SHP77 treated with DMSO at 0.1 percent for 48 hours (cell line): ENCODE results near the gene SNCA.

Source experiments
- DNase-seq: peaks from one replicate; lab custom pipeline; 2025; lab: John Stamatoyannopoulos, UW

Gene SNCA

DNA sequence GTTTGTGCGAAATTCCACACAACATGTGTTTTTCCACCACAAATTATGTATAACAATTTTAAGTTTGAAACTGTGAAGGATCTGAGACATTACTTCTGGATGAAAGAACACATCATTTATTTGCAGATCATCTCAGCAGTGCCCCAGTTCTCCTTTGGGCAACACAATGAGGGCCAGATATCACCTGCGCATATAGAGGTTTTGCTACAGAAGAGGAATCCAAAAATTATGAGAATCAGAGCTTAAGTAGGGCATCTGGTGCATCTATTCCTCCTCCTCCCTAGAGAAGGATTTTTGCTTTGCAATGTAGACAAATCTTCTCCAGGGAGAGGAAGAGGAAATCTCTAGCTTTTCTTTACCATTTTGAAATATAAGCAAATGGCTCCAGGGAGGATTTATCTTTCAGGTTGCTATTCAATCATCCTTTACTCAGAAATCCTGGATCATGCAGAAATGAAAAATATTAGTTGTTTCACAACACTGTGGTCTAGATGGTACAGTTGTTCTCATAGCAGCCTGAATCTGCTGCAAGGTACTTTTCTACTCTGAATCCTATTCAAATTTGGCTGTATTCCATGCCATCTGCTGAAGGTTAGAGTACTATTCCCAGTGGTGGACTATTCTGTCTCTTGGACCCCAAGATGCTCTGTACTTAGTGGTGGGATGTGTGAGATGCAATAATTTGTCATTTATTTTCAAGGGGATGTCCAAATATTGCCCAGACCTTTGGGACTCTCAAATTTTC lies 132.1 kb downstream of the SNCA start:
- DNase-seq: no peak

DNA sequence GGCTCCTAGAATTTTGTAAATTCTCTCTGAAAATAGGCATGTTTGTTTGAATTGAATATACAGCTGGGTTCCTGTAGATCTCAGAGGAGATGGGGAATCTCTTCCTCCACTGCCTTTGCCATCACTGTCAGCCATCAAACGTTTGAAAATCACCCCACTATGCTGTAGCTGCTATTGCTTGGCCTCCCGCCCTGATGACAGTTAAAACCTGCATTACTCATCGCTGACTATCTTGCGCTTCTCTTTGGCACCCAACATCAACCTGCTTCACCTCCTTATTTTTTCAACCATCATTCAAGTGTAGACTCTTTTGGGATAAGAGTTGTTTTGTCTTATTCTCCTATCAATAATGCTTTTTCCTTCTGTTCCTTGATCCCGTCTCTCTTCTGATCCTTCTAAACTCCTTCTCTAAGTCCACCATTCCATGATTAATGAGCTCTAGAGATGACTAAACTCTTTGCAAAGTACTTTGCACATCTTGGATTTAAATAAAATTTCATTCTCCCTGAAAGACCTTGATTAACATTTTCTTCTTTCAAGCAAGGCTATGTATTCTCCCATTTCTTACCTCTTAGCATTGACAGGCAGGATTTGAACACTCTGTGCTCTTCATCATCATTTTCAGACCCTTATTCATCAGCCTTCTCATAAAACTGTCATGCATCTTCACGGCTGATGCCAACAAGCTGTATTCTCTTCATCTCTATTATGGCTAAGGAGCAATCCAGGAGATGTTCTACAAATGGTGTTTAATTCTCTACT lies 133.0 kb downstream of the SNCA start:
- no peak for DNase-seq

DNA sequence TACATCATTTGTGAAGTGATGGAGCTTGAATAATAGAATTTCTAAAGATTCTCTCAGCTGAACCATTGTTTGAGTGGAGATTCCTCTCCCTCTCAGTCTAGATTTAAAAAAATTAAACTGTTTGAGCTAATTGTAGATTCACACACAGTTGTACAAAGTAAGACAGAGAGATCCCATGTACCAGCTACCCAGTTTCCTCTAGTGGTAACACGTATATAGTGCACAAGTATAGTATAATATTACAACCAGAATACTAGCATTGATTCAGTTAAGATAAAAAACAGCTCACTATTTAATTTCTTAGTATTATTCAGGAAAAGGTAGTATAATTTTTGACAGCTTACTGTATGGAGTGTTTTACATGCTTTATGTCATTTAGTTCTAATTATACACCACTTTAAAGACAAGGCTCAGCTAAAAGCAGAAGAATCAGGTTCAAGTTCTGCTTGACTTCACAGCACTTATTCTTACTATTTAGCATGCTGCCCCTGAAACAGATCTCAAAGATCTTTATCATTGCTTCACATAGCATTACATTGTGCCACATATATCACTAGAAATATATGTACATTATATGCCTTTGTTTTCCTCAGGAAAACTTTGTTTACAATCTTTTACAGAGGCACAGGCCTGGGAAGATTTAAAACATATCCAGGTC lies 136.1 kb downstream of the SNCA start:
- no peak for DNase-seq

DNA sequence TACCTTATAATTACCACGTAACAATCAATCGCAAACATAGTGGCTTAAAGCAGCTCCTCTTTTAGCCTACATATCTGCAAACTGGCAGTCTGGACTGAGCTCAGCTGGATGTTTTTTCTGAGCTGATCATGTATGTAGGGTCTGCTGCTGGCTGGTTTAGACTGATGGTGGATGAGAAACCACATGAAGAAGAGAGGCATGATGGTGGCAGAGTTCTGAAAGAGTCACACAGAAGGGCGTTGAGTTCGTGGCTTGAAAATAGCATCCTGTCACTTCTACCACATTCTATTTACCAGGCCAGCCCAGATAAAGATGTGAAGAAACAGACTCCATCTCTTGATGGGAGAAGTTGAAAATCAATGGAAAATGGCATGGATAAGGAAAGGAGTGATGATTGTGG lies 151.3 kb downstream of the SNCA start:
- no peak for DNase-seq

DNA sequence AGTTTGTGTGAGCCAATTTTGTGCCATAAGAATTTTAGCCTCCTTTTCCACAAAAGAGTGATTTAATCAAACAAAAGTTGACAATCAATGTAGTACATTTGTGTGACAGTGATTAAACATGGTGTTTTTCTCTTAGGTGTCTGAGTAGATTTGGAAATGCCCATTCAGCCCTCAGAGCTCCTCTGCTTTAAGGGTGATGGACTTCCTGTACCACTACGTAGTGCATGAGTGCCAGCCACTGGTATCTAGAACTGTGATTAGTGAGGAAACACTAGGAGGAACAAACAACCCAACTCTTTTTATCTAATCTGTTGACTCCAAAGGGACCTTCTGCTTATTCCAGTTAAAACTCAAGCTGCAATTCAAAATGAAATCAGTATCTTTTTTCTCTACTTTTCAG lies 151.7 kb downstream of the SNCA start:
- no peak for DNase-seq

DNA sequence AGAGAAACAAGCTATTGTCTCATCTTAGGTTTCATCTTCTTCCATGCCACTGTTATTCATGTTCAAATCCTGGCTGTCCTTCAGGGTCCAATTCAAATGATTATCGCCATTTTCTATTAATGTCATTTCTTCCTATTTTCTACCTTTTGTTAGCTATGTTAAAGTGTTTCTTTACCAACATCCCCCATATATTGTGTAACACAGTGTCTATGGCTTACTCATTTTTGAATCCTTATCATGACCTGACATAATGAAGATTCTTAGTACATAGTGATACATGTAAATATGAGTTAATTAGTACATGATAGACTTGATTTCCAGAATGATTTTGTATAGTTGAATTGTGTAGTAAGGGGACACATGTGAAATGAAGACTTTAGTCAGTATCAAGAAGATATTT lies 152.4 kb downstream of the SNCA start:
- no peak for DNase-seq

DNA sequence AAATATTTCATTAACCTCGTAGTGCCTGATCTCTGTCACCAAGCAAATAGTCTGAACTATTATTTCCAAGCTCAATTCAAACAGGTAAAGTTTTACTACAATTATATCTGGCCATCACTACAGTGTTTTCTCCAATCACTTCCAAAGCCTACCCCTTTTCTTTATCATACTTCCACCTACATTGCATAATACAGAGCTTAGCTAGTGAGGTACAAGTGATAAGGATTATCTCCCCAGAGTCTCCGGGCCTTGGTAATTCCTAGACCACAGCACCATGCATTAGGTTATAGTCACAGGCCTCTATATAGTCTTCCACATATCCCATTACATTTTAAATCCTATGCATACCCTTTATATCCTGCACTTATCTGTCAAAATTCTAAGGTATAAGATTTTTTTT lies 154.2 kb downstream of the SNCA start:
- DNase-seq: no peak

DNA sequence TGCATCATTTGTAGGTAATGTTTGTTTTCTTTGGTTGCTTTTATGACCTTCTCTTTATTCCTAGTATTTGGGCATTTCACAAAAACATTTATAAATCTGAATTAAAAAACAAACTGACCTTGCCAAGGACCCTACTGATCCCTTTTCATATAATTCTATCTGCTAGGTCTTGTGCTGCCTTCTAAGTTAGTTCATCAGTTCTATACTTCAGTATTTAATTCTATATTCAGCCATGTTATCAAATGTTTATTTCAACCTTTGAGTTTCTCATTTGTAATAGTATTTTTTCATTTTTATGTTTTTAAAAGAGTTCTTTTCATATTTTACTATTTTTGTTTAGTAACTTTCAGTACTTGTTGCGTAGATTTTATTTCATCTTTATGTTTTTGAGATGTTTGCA lies 155.3 kb downstream of the SNCA start:
- DNase-seq: no peak

DNA sequence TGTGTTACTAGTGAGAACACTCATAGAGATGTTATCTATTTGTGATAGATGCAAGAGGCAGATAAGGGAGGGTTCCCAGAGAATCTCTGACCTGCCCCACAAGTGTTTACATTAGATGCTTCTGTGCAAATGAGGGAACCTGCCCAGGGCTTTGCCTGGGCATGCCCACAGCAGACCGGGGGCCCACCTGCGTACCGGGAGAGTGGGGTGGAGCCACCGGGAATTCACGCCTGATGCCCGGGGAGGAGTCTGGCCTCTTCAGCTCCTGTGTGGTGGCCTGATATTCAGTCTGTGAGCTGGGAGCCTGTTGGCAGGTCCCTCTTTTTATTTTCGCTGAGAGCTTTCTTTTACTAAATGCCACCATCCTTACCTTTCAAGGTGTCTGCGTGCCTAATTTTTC lies 155.7 kb downstream of the SNCA start:
- DNase-seq: peak; percentile 73

DNA sequence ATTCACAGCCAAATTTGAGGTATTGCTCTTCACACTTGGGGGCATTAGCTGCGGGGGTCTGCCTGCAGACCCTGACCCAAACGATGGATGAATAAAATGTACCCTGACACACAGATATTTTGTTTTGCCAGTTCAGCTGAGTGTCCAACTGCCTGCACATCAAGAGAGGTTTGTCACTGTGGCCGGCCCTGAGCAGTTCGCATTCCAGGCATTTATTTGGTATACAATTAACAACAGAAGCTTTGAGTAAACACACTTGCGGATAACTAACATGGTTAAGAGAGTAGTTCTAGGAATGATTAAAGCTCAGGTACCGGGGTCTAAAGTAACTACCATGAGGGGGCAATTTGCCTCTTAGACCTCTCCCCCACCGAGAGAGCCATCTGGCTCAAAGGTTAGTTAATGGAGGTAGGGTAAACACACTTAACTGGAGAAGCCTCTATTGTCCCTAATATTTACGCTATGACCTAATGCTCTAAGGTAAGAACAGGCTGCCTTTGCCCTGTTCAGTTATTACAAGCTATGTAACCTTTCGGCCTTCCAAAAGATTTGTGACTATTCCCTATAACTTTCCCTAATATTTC lies 162.0 kb downstream of the SNCA start:
- DNase-seq: peak; percentile 35
